ENCODE results near the gene BAG3. TPM values are rescaled to one million over a fixed set of nuclear protein-coding genes. Genes with fewer than 3 reads are reported as not detected.

The BAG3 gene
- total and polyA plus RNA-seq, 9 of the 15 experiments (the other 6 are each of a cell fraction or from before 2014, with no cell fraction given), result 2.6 to 27.4 (median 7.2) TPM

- WGBS (ENCODE audit: insufficient coverage, low coverage, missing lambda C conversion rate), result 58% methylated on average over 3 of the region's 4 CpGs
- in situ Hi-C loops (cut with MboI), result no loop called here
- POLR2A ChIA-PET, result interaction anchor here (1.2 kb wide), 1 partner anchor 16 kb away, joined by 5 read pairs; no protein-coding TSS in a partner anchor
- TF ChIP-seq RREB1 (CRISPR knock-in tag; IDR thresholded peaks at IDR 0.05) (no peak), HNRNPL (IDR thresholded peaks at IDR 0.05; ENCODE audit: low read depth, low read length) (no peak), GABPB1 (CRISPR knock-in tag; IDR thresholded peaks at IDR 0.05) (no peak), PREB (CRISPR knock-in tag; IDR thresholded peaks at IDR 0.05) (no peak), MBD2 (IDR thresholded peaks at IDR 0.05; ENCODE audit: borderline replicate concordance, low read depth) (no peak), SNRNP70 (optimal IDR thresholded peaks at IDR 0.05; ENCODE audit: low read depth, low read length) (no peak), TSC22D4 (tag; IDR thresholded peaks at IDR 0.05) (no peak), MCM3 (IDR thresholded peaks at IDR 0.05) (no peak), SMARCB1 (IDR thresholded peaks at IDR 0.05; ENCODE audit: insufficient read length, low read depth) (no peak), HDAC6 (IDR thresholded peaks at IDR 0.05; ENCODE audit: low read depth, low read length) (no peak), FOXP4 (CRISPR knock-in tag; IDR thresholded peaks at IDR 0.05; ENCODE audit: borderline replicate concordance) (no peak), TCF3 (CRISPR knock-in tag; IDR thresholded peaks at IDR 0.05) (no peak), BCL6 (CRISPR knock-in tag; IDR thresholded peaks at IDR 0.05) (no peak), ETV5 (CRISPR knock-in tag; IDR thresholded peaks at IDR 0.05; ENCODE audit: low read depth) (no peak)
Measured at GRCh38 chr10:119680050-119680449, 28.9 kb downstream of the BAG3 start.

More at GRCh38 chr10:119680050-119680449, 28.9 kb downstream of the BAG3 start:
- Histone ChIP-seq H3K27ac (ENCODE audit: extremely low read depth, low read depth, low read length) (no peak overlapping the region), H3K27me3 (ENCODE audit: control insufficient read depth in 2 of 2, insufficient read depth in 2 of 2, low read length in 2 of 2) (no peaks in the 10 kb centered on the region), H3K79me2 (ENCODE audit: control insufficient read depth, insufficient read depth, low read length) (no peaks in the 10 kb centered on the region), H3K36me3 (ENCODE audit: control insufficient read depth, insufficient read depth, low read length) (peaks cover 19% of the 10 kb centered on the region; the same call in 1 of the 3 replicates), H3K9me1 (ENCODE audit: control insufficient read depth, insufficient read depth, low read length) (peaks cover 2% of the 10 kb centered on the region), H3K9me3 (replicated peaks; ENCODE audit: control insufficient read depth, insufficient read depth, low read depth, low read length) (no peaks in the 10 kb centered on the region), H3K4me3 (no peak overlapping the region), H3K4me2 (ENCODE audit: insufficient read depth, low read length) (no peak overlapping the region), H2AFZ (ENCODE audit: low read depth, low read length) (no peak overlapping the region), H3K4me1 (replicated peaks in 1 of 2; ENCODE audit: control insufficient read depth in 2 of 2, insufficient read depth in 2 of 2, low read length in 2 of 2) (no peaks in the 10 kb centered on the region; a peak in 2 of 5 replicates), H3K9ac (ENCODE audit: insufficient read depth in 1 of 2, low read depth in 2 of 2, low read length in 2 of 2) (no peak overlapping the region), H4K20me1 (replicated peaks; ENCODE audit: control insufficient read depth, insufficient read depth, low read length) (no peaks in the 10 kb centered on the region)
- DNase-seq (ENCODE audit: extremely low read depth in 1 of 4, low spot score in 3 of 4) (no peak), FAIRE-seq (no peak), ATAC-seq (no peak)
- BruUV-seq (replicated peaks), result no TSS peak
- CTCF ChIA-PET (ENCODE audit: low intra/inter-chr PET ratio), result no interaction called here
- intact Hi-C loops (cut with micrococcal nuclease), result no loop called here
